ENCODE results near the gene MED27. TPM values are rescaled to one million over a fixed set of nuclear protein-coding genes. Genes with fewer than 3 reads are reported as not detected.

The MED27 gene
- total and polyA plus RNA-seq, 2 of the 13 experiments (the other 11 are each of a cell fraction or from before 2014, with no cell fraction given), result 16.9 to 19.0 TPM

DNA sequence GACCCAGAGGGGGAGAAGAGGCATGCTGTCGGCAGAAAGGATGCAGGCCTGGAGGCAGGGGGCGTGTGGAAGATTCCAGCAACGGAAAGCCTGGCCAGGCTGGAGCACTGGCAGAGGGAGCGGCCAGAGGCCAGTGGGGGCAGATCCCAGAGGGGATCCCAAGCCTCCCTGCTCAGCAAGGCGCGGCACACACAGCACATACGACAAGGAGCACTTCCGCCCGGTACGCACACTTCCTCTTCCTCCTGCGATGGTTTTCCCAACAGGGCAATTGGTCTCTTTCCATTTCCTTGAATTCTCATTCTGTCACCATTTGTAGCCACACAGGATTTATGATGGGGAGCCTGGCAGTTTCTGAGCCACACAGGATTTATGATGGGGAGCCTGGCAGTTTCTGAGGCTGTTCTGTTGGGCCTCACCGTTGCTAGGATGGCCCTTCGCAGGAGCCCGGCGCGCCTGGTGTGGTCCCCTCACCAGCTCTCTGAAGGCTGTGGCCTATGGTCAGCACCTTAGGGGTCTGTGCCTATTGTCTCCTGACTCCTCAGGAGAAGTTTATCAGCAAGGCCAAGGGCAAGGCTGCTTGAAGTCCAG, 216.3 kb downstream of the MED27 start:
- CTCF ChIA-PET (ENCODE audit: low intra/inter-chr PET ratio, low total read pairs), result no interaction called here
- peaks cover 1 to 11% of the 10 kb centered on the region in 2 experiments; a peak in 2 of 5 replicates for H3K36me3 ChIP-seq (replicated peaks in 1 of 2; ENCODE audit: control insufficient read depth in 1 of 2, insufficient read depth in 2 of 2, low read length in 2 of 2)
- no peaks in the 10 kb centered on the region for H3K9me3 ChIP-seq (ENCODE audit: low read length)
- H3K4me2 ChIP-seq (ENCODE audit: low read depth, low read length), result no peak overlapping the region
- in situ Hi-C loops (cut with HindIII; ENCODE audit: extremely low pct_ligation_motif_present, low pct_unique_long_range_greater_than_20kb), result no loop called here
- H3K4me1 ChIP-seq (ENCODE audit: insufficient read depth, low read length), result no peaks in the 10 kb centered on the region
- WGBS (ENCODE audit: low lambda C conversion rate), result 93% methylated on average over 15 of the region's 16 CpGs
- intact Hi-C loops (cut with micrococcal nuclease; ENCODE audit: unreplicated experiment), result no loop called here
- DNase-seq (ENCODE audit: low spot score), result no peak
- H4K20me1 ChIP-seq (ENCODE audit: insufficient read depth, low read length), result no peaks in the 10 kb centered on the region
- POLR2A ChIA-PET, result no interaction called here
- H3K4me3 ChIP-seq (replicated peaks in 1 of 3; ENCODE audit: insufficient read depth in 1 of 3, low read depth in 2 of 3, low read length in 3 of 3), result no peak overlapping the region
- FAIRE-seq, result no peak
- BruUV-seq (replicated peaks), result no TSS peak
- no peak overlapping the region for H2AFZ ChIP-seq (ENCODE audit: low read length)
- no peak overlapping the region for H3K27ac ChIP-seq (ENCODE audit: extremely low read length, insufficient read depth, low read length)
- H3K79me2 ChIP-seq (ENCODE audit: insufficient read depth, low read length), result no peaks in the 10 kb centered on the region
- ATAC-seq, result no peak
- no peaks in the 10 kb centered on the region for H3K27me3 ChIP-seq (ENCODE audit: control insufficient read depth in 1 of 2, insufficient read depth in 2 of 2, low read length in 2 of 2)
- no peak overlapping the region for H3K9ac ChIP-seq (ENCODE audit: insufficient read depth, low read depth, low read length)
- TF ChIP-seq, protein P1, sequence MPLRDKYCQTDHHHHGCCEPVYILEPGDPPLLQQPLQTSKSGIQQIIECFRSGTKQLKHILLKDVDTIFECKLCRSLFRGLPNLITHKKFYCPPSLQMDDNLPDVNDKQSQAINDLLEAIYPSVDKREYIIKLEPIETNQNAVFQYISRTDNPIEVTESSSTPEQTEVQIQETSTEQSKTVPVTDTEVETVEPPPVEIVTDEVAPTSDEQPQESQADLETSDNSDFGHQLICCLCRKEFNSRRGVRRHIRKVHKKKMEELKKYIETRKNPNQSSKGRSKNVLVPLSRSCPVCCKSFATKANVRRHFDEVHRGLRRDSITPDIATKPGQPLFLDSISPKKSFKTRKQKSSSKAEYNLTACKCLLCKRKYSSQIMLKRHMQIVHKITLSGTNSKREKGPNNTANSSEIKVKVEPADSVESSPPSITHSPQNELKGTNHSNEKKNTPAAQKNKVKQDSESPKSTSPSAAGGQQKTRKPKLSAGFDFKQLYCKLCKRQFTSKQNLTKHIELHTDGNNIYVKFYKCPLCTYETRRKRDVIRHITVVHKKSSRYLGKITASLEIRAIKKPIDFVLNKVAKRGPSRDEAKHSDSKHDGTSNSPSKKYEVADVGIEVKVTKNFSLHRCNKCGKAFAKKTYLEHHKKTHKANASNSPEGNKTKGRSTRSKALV (CRISPR knock-in tag; IDR thresholded peaks at IDR 0.05), result no peak
- TF ChIP-seq ZSCAN31 (CRISPR knock-in tag; IDR thresholded peaks at IDR 0.05; ENCODE audit: low read depth) (no peak), KLF13 (CRISPR knock-in tag; IDR thresholded peaks at IDR 0.05) (no peak), ZNF747 (CRISPR knock-in tag; IDR thresholded peaks at IDR 0.05; ENCODE audit: borderline replicate concordance) (no peak), ZNF841 (CRISPR knock-in tag; IDR thresholded peaks at IDR 0.05; ENCODE audit: borderline replicate concordance) (no peak), POLR2AphosphoS5 (IDR thresholded peaks at IDR 0.05; ENCODE audit: low read depth, low read length) (no peak), GFI1 (CRISPR knock-in tag; IDR thresholded peaks at IDR 0.05; ENCODE audit: borderline replicate concordance) (no peak), PHB2 (IDR thresholded peaks at IDR 0.05; ENCODE audit: partially characterized antibody) (no peak), ZNF878 (CRISPR knock-in tag; IDR thresholded peaks at IDR 0.05) (no peak)
- TF ChIP-seq, protein P2, sequence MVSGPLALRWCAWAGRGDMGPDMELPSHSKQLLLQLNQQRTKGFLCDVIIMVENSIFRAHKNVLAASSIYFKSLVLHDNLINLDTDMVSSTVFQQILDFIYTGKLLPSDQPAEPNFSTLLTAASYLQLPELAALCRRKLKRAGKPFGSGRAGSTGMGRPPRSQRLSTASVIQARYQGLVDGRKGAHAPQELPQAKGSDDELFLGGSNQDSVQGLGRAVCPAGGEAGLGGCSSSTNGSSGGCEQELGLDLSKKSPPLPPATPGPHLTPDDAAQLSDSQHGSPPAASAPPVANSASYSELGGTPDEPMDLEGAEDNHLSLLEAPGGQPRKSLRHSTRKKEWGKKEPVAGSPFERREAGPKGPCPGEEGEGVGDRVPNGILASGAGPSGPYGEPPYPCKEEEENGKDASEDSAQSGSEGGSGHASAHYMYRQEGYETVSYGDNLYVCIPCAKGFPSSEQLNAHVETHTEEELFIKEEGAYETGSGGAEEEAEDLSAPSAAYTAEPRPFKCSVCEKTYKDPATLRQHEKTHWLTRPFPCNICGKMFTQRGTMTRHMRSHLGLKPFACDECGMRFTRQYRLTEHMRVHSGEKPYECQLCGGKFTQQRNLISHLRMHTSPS (CRISPR knock-in tag; IDR thresholded peaks at IDR 0.05; ENCODE audit: low read depth), result no peak
